HFF-Myc (cell line): ENCODE measurements around the gene LSS.

ENCODE experiments used
- DNase-seq: peaks from one replicate; pipeline ENCODE4 v3.0.0-alpha.2; 2011; ENCODE audit warnings: low read depth; ENCODE audit errors: extremely low read depth
- H3K4me3 ChIP-seq: replicated peaks from 2 replicates; pipeline ENCODE4 v1.5.1; 2011; ENCODE audit warnings: low read depth, mild to moderate bottlenecking, control low read depth, low read length
- TF ChIP-seq, protein P1 (sequence below): IDR thresholded peaks from 2 replicates; pipeline ENCODE4 v1.5.1; 2012; ENCODE audit warnings: mild to moderate bottlenecking, low read depth, low read length, control low read depth; ENCODE audit errors: missing control alignments

LSS gene

DNA sequence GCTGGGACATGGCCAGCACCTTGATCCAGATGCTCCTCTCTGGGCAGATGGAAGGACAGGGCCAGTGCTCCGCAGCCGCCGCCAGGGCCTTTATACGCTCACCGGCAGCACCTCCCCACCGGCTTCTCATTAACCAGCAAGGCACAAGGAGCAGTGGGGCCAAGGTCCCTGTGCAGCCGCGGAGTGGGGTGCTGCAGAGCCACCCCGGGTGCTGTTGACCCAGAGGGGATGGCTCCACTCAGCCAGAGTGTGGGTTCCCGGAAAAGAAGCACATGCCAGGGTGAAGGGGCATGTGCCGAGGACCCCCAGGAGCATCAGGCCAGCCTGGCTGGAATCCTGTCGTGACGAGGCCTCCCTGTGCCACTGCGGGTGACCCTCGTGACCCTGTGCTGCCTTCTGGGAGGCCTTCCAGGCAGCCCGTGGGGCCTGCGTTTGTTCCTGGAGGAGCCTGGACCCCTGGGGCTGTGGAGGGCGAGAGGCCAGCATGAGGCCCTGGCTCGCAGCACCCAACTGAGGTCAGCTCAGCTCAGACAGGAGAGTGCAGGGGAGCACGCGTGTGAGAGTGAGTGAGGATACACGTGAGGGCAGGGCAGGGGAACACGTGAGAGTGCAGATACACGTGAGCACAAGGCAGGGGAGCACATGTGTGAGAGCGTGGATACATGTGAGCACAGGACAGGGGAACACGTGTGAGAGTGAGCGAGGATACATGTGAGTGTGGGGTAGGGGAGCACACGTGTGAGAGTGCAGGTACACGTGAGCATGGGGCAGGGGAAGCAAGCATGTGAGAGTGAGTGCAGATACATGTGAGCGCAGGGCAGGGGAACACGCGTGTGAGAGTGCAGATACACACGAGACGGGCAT lies 72.8 kb downstream of the LSS start, which contains the start of gene FTCD:
Gene FTCD, minus strand, starts transcription at position 66 of the 864 bp plus-strand sequence. Its CDS starts 56 bp downstream, at position 10.
- TF ChIP-seq, protein P1, sequence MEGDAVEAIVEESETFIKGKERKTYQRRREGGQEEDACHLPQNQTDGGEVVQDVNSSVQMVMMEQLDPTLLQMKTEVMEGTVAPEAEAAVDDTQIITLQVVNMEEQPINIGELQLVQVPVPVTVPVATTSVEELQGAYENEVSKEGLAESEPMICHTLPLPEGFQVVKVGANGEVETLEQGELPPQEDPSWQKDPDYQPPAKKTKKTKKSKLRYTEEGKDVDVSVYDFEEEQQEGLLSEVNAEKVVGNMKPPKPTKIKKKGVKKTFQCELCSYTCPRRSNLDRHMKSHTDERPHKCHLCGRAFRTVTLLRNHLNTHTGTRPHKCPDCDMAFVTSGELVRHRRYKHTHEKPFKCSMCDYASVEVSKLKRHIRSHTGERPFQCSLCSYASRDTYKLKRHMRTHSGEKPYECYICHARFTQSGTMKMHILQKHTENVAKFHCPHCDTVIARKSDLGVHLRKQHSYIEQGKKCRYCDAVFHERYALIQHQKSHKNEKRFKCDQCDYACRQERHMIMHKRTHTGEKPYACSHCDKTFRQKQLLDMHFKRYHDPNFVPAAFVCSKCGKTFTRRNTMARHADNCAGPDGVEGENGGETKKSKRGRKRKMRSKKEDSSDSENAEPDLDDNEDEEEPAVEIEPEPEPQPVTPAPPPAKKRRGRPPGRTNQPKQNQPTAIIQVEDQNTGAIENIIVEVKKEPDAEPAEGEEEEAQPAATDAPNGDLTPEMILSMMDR: no peak
- H3K4me3 ChIP-seq: no peak within 1 kb of the TSS
- DNase-seq: no peak

DNA sequence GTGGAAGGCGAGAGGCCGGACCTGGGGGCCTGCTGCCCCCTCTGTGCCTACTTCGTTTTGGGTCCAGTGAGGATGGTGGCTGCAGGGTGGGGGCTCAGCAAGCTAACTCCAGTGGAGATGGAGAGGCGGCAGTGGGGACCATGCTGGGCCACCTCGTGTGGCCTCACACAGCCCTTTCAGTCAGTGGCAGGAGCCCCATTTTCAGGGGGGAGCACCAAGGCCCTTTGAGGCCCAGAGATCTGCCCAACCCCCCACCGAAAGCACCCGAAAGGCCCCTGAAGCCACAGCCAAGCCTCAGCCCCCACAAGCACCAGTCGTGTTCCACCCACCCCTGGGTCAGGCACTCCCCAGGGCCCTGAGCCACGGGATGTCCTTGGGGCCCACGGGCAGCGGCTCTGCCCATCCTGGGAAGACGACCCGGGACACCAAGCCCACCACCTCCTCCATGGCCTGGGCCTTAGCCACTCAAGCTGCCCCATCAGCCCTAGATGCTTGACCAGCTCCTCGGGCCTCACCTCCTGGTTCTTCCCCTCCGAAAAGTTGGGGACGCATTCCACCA lies 73.5 kb downstream of the LSS start:
- TF ChIP-seq, protein P1: no peak
- no peak for DNase-seq

DNA sequence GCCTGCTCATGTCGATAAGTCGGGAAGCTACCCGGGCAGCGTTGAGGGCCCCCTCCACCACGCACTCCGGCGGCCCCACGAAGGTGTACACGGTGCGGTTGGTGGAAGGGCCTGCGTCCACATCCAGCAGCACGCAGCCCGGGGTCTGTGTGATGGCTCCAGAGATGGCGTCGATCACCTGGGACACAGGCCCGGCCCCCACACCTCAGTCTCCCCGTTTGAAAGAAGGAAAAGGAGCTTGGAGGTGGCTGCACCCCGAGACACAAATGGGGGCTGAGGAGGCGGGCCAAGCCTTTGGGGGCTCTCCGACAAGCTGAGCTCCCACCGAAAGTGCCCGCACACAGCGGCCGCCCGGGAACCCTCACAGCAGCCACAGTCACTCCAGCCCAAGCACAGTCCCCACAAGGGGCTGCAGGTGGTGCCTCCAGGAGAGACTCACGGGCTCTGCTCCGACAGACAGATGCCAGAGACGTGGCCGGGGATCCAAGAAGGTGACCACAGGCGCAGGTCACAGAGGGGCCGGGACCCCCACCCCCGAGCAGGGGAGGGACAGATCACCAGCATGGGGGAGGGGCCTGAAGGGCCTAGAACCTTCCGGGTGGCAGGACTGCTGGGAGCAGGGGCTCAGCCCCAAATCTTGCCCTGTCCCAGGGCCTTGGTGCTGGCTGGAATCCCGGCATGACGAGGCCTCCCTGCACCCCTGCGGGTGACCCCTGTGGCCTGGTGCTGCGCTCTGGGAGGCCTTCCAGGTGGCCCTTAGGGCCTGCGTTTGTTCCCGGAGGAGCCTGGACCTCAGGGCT lies 74.2 kb downstream of the LSS start:
- no peak for DNase-seq
- TF ChIP-seq, protein P1: no peak
- no peak overlapping the region for H3K4me3 ChIP-seq

More for the DNA sequence above, 73.5 kb downstream of the LSS start:
- H3K4me3 ChIP-seq: no peak overlapping the region

DNA sequence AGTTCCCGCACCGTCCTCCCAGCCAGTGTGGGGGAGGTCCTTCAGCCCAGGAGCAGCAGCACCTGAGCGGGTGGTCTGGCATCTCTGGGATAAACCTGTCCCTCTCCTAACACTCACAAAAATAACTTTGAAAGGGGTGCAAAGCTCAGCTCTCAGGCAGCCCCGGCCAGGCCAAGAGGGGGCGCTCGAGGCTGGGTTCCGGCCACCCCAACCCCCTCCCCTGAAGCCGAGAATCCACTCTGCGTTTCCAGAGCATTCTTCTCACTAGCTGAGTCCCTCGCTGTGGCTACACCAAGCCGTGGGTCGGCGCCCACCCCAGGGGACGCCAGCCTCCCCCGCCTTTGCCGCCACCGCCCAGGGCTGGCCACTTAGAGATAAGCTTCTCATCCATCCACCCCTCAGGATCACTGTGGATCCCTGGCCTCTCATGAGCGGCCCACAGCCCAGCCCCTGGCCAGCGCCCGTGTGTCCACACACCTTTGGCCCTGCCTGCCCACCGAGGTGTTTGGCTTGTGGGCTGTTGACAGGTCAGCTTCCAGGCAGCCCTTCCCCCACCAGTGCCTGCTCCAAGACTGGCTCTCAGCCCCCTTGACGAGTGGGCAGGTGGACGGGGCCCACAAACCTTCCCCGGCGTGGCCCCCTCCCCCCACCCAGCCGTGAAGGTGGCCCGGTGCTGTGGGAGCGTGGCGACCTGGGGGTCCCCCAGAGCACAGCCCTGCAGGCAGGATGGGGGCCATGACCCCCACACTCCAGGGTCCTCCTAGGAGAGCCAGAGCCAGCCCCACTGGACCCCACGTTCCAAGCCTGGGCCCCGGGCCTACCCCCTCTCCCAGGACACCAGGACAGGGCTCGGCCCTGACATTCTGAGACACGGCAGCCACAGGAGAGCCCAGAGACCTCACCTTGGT lies 75.1 kb downstream of the LSS start:
- TF ChIP-seq, protein P1: peak; percentile 82
- H3K4me3 ChIP-seq: no peak overlapping the region
- DNase-seq: no peak

DNA sequence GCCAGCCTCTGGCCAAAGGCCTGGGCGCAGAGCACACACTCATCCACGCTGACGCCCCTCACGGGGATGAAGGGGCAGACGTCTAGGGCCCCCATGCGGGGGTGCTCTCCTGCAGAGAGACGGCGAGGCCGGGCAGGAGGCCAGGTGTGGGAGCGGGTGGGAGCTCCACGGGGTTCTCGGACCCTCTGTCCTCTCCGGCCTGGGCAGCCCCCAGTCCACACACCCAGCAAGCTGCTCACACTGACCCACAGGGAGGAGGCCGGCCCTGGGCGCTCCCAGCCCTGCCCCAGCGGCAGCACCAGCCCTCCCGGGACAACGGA lies 75.7 kb downstream of the LSS start:
- DNase-seq: no peak
- no peak overlapping the region for H3K4me3 ChIP-seq
- TF ChIP-seq, protein P1: no peak
